ENCODE measurements around the gene SPC24. TPM values are rescaled to one million over a fixed set of nuclear protein-coding genes. Genes with fewer than 3 reads are reported as not detected.

The SPC24 gene
- total and polyA plus RNA-seq, 9 of the 15 experiments (the other 6 are each of a cell fraction or from before 2014, with no cell fraction given): 18.2 to 154 (median 60.9) TPM

DNA sequence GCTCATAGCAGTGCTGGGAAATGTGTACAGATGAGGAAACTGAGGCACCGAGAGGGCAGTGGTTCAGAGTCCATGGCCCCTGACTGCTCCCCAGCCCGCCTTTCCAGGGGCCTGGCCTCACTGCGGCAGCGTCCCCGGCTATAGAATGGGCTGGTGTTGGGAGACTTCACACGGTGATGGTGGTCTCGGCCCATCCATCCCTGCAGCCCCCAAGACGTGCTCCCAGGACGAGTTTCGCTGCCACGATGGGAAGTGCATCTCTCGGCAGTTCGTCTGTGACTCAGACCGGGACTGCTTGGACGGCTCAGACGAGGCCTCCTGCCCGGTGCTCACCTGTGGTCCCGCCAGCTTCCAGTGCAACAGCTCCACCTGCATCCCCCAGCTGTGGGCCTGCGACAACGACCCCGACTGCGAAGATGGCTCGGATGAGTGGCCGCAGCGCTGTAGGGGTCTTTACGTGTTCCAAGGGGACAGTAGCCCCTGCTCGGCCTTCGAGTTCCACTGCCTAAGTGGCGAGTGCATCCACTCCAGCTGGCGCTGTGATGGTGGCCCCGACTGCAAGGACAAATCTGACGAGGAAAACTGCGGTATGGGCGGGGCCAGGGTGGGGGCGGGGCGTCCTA, 50.5 kb downstream of the SPC24 start:
- ChIA-PET CTCF (ENCODE audit: low intra/inter-chr PET ratio) (no interaction called here), POLR2A (interaction anchor here (1.9 to 4.4 kb wide), 3 partner anchors 8 to 12 kb away, joined by 7 to 54 read pairs (median 8); no protein-coding TSS in a partner anchor)
- no peak overlapping the region for H3K27ac ChIP-seq (ENCODE audit: extremely low read depth, low read depth, low read length)
- no peaks in the 10 kb centered on the region for H3K27me3 ChIP-seq (ENCODE audit: control insufficient read depth in 2 of 2, insufficient read depth in 2 of 2, low read length in 2 of 2)
- peak overlapping the region in 1 of 2 experiments; percentile 32; a peak in 1 of 4 replicates for H3K9ac ChIP-seq (ENCODE audit: insufficient read depth in 1 of 2, low read depth in 2 of 2, low read length in 2 of 2)
- intact Hi-C loops (cut with micrococcal nuclease) (no loop called here), in situ Hi-C loops (cut with MboI) (no loop called here)
- H3K9me3 ChIP-seq (replicated peaks; ENCODE audit: control insufficient read depth, insufficient read depth, low read depth, low read length): no peaks in the 10 kb centered on the region
- peaks cover 8% of the 10 kb centered on the region for H3K9me1 ChIP-seq (ENCODE audit: control insufficient read depth, insufficient read depth, low read length)
- H2AFZ ChIP-seq (ENCODE audit: low read depth, low read length): no peak overlapping the region
- peaks cover 95% of the 10 kb centered on the region for H3K36me3 ChIP-seq (ENCODE audit: control insufficient read depth, insufficient read depth, low read length)
- WGBS (ENCODE audit: insufficient coverage, low coverage, missing lambda C conversion rate): 95% methylated on average over 31 of the region's 36 CpGs
- H4K20me1 ChIP-seq (replicated peaks; ENCODE audit: control insufficient read depth, insufficient read depth, low read length): peaks cover 37% of the 10 kb centered on the region
- H3K4me1 ChIP-seq (replicated peaks in 1 of 2; ENCODE audit: control insufficient read depth in 2 of 2, insufficient read depth in 2 of 2, low read length in 2 of 2): peaks cover 0 to 12% of the 10 kb centered on the region in 2 experiments; a peak in 2 of 5 replicates
- peak; percentile 48 for ATAC-seq
- H3K4me3 ChIP-seq: no peak overlapping the region
- H3K4me2 ChIP-seq (ENCODE audit: insufficient read depth, low read length): no peak overlapping the region
- H3K79me2 ChIP-seq (ENCODE audit: control insufficient read depth, insufficient read depth, low read length): peaks cover 70% of the 10 kb centered on the region
- peak in 1 of 4 experiments; percentile 20 for DNase-seq (ENCODE audit: extremely low read depth in 1 of 4, low spot score in 3 of 4)
- FAIRE-seq: no peak
- BruUV-seq (replicated peaks): TSS peak; percentile 19
- TF ChIP-seq TRIM28 (IDR thresholded peaks at IDR 0.05) (no peak), ZNF146 (CRISPR knock-in tag; IDR thresholded peaks at IDR 0.05; ENCODE audit: unreplicated experiment) (no peak), DPF2 (IDR thresholded peaks at IDR 0.05) (no peak)
- TF ChIP-seq, protein P1, sequence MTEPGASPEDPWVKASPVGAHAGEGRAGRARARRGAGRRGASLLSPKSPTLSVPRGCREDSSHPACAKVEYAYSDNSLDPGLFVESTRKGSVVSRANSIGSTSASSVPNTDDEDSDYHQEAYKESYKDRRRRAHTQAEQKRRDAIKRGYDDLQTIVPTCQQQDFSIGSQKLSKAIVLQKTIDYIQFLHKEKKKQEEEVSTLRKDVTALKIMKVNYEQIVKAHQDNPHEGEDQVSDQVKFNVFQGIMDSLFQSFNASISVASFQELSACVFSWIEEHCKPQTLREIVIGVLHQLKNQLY (CRISPR knock-in tag; conservative IDR thresholded peaks at IDR 0.05): no peak
- TF ChIP-seq, protein P2, sequence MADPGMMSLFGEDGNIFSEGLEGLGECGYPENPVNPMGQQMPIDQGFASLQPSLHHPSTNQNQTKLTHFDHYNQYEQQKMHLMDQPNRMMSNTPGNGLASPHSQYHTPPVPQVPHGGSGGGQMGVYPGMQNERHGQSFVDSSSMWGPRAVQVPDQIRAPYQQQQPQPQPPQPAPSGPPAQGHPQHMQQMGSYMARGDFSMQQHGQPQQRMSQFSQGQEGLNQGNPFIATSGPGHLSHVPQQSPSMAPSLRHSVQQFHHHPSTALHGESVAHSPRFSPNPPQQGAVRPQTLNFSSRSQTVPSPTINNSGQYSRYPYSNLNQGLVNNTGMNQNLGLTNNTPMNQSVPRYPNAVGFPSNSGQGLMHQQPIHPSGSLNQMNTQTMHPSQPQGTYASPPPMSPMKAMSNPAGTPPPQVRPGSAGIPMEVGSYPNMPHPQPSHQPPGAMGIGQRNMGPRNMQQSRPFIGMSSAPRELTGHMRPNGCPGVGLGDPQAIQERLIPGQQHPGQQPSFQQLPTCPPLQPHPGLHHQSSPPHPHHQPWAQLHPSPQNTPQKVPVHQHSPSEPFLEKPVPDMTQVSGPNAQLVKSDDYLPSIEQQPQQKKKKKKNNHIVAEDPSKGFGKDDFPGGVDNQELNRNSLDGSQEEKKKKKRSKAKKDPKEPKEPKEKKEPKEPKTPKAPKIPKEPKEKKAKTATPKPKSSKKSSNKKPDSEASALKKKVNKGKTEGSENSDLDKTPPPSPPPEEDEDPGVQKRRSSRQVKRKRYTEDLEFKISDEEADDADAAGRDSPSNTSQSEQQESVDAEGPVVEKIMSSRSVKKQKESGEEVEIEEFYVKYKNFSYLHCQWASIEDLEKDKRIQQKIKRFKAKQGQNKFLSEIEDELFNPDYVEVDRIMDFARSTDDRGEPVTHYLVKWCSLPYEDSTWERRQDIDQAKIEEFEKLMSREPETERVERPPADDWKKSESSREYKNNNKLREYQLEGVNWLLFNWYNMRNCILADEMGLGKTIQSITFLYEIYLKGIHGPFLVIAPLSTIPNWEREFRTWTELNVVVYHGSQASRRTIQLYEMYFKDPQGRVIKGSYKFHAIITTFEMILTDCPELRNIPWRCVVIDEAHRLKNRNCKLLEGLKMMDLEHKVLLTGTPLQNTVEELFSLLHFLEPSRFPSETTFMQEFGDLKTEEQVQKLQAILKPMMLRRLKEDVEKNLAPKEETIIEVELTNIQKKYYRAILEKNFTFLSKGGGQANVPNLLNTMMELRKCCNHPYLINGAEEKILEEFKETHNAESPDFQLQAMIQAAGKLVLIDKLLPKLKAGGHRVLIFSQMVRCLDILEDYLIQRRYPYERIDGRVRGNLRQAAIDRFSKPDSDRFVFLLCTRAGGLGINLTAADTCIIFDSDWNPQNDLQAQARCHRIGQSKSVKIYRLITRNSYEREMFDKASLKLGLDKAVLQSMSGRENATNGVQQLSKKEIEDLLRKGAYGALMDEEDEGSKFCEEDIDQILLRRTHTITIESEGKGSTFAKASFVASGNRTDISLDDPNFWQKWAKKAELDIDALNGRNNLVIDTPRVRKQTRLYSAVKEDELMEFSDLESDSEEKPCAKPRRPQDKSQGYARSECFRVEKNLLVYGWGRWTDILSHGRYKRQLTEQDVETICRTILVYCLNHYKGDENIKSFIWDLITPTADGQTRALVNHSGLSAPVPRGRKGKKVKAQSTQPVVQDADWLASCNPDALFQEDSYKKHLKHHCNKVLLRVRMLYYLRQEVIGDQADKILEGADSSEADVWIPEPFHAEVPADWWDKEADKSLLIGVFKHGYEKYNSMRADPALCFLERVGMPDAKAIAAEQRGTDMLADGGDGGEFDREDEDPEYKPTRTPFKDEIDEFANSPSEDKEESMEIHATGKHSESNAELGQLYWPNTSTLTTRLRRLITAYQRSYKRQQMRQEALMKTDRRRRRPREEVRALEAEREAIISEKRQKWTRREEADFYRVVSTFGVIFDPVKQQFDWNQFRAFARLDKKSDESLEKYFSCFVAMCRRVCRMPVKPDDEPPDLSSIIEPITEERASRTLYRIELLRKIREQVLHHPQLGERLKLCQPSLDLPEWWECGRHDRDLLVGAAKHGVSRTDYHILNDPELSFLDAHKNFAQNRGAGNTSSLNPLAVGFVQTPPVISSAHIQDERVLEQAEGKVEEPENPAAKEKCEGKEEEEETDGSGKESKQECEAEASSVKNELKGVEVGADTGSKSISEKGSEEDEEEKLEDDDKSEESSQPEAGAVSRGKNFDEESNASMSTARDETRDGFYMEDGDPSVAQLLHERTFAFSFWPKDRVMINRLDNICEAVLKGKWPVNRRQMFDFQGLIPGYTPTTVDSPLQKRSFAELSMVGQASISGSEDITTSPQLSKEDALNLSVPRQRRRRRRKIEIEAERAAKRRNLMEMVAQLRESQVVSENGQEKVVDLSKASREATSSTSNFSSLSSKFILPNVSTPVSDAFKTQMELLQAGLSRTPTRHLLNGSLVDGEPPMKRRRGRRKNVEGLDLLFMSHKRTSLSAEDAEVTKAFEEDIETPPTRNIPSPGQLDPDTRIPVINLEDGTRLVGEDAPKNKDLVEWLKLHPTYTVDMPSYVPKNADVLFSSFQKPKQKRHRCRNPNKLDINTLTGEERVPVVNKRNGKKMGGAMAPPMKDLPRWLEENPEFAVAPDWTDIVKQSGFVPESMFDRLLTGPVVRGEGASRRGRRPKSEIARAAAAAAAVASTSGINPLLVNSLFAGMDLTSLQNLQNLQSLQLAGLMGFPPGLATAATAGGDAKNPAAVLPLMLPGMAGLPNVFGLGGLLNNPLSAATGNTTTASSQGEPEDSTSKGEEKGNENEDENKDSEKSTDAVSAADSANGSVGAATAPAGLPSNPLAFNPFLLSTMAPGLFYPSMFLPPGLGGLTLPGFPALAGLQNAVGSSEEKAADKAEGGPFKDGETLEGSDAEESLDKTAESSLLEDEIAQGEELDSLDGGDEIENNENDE (IDR thresholded peaks at IDR 0.05; ENCODE audit: low read depth, low read length): no peak
